Lung (tissue), 12 donors: ENCODE results near the gene HILPDA. TPM values are rescaled to one million over a fixed set of nuclear protein-coding genes. Genes with fewer than 3 reads are reported as not detected.

Source experiments
- ATAC-seq: fragments of 200-7000 bp; cut with Tn5 transposase; one replicate; pipeline ENCODE4 v1.9.1; 2020; ENCODE audit warnings: moderate number of reproducible peaks; ENCODE audit not compliant: insufficient read depth, low FRiP score
- DNase-seq, 3 donors: peaks; one replicate each; pipeline ENCODE4 v3.0.0-alpha.2; 2013 to 2017
- H3K27ac ChIP-seq, 2 donors: one replicate each; pipeline ENCODE4 v1.5.1; 2013; ENCODE audit warnings: mild to moderate bottlenecking in 2 of 2, moderate library complexity in 2 of 2, control low read depth in 1 of 2, inconsistent platforms in 1 of 2, low read depth in 1 of 2, low read length in 1 of 2
- H3K27me3 ChIP-seq, 3 donors: one replicate each; pipeline ENCODE4 v1.5.1; 2013; ENCODE audit warnings: low read length in 2 of 3; ENCODE audit not compliant: control insufficient read depth in 3 of 3, insufficient read depth in 3 of 3
- H3K36me3 ChIP-seq, 4 donors: one replicate each; pipeline ENCODE4 v1.5.1; 2013; ENCODE audit warnings: low read length in 4 of 4, mild to moderate bottlenecking in 1 of 4, moderate library complexity in 1 of 4; ENCODE audit not compliant: control insufficient read depth in 4 of 4, insufficient read depth in 4 of 4
- H3K4me1 ChIP-seq, 5 donors: one replicate each; pipeline ENCODE4 v1.5.1; 2013; ENCODE audit warnings: low read length in 5 of 5, mild to moderate bottlenecking in 2 of 5, moderate library complexity in 1 of 5; ENCODE audit not compliant: control insufficient read depth in 5 of 5, insufficient read depth in 5 of 5
- H3K4me3 ChIP-seq: one replicate; pipeline ENCODE4 v1.5.1; 2013; ENCODE audit warnings: mild to moderate bottlenecking, control low read depth, moderate library complexity
- H3K9ac ChIP-seq, 2 donors: one replicate each; pipeline ENCODE4 v1.5.1; 2013; ENCODE audit warnings: low read length in 2 of 2, control low read depth in 1 of 2; ENCODE audit not compliant: insufficient read depth in 1 of 2
- H3K9me3 ChIP-seq, 4 donors: one replicate each; pipeline ENCODE4 v1.5.1; 2013; ENCODE audit warnings: low read length in 3 of 4, mild to moderate bottlenecking in 1 of 4, moderate library complexity in 1 of 4; ENCODE audit not compliant: control insufficient read depth in 4 of 4, insufficient read depth in 3 of 4
- WGBS, 2 donors: extraction: QIAGEN DNeasy Blood & Tissue Kit; methylation state at CpG; one replicate each; pipeline ENCODE4 v1.1.7; 2013; 5-methylcytosine and 5-hydroxymethylcytosine counted together
- polyA plus RNA-seq, 2 donors: library from polyadenylated mRNA; stranded (reverse); fragments of 200-250 nt; gene quantifications; one replicate each; pipeline ENCODE4 v1.2.1, GENCODE V29; 2013
- total RNA-seq, 2 donors: library from RNA; depleted of rRNA in 1 of 2; stranded (reverse); fragments of >200 nt in 1 of 2; gene quantifications; one replicate each; pipeline ENCODE4 v1.2.1, GENCODE V29; 2014 to 2021
- TF ChIP-seq, protein P1 (sequence below): IDR thresholded peaks from 2 replicates; pipeline ENCODE4 v1.5.1; 2012; ENCODE audit warnings: mild to moderate bottlenecking; ENCODE audit errors: control extremely low read depth, extremely low read depth
- donor health status: control.
- donor health status: control.
- donor health status: Bipolar disorder and iron deficiency.
- donor health status: healthy.
- donor health status: DM: yes; HTN: yes; CAD: no.

Gene HILPDA
- total and polyA plus RNA-seq, 4 donors, result 6.6 to 61.9 (median 13.2) TPM

DNA sequence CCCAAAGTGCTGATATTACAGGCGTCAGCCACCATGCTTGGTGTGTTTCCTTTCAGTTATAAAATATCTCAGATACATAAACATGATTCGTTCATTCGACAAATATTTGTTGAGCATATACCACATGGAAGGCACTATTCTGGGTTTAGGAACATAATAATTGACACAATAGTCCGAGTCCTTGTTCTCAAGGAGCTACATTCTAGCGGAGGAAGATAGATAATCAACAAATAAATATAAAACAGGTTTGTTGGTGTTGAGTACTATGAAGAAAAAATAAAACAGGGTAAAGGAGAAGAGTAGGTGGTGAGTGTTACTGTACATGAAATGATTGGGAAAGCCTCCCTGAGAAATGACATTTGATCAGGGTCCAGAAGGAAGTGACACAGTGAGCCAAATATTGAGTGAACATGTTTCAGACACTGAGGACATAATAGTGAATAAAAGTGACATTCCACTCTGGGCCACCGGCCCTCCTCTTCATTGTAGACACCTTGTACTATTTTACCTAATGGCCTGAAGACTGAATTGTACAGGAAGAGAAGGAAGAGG, 6.9 kb upstream of the HILPDA start:
- WGBS, 2 donors, result 84 to 87% methylated on average over 6 of the region's 6 CpGs
- ATAC-seq, result no peak
- no peaks in the 10 kb centered on the region for H3K27me3 ChIP-seq
- no peak overlapping the region for H3K9ac ChIP-seq
- DNase-seq, result no peak
- peaks cover 0 to 6% (median 0%) of the 10 kb centered on the region in 4 donors for H3K9me3 ChIP-seq
- H3K4me3 ChIP-seq, result no peak overlapping the region
- H3K4me1 ChIP-seq, result peaks cover under 1 to 5% (median 3%) of the 10 kb centered on the region in 5 donors
- no peaks in the 10 kb centered on the region for H3K36me3 ChIP-seq
- TF ChIP-seq, protein P1, sequence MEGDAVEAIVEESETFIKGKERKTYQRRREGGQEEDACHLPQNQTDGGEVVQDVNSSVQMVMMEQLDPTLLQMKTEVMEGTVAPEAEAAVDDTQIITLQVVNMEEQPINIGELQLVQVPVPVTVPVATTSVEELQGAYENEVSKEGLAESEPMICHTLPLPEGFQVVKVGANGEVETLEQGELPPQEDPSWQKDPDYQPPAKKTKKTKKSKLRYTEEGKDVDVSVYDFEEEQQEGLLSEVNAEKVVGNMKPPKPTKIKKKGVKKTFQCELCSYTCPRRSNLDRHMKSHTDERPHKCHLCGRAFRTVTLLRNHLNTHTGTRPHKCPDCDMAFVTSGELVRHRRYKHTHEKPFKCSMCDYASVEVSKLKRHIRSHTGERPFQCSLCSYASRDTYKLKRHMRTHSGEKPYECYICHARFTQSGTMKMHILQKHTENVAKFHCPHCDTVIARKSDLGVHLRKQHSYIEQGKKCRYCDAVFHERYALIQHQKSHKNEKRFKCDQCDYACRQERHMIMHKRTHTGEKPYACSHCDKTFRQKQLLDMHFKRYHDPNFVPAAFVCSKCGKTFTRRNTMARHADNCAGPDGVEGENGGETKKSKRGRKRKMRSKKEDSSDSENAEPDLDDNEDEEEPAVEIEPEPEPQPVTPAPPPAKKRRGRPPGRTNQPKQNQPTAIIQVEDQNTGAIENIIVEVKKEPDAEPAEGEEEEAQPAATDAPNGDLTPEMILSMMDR, result no peak
- no peak overlapping the region for H3K27ac ChIP-seq

DNA sequence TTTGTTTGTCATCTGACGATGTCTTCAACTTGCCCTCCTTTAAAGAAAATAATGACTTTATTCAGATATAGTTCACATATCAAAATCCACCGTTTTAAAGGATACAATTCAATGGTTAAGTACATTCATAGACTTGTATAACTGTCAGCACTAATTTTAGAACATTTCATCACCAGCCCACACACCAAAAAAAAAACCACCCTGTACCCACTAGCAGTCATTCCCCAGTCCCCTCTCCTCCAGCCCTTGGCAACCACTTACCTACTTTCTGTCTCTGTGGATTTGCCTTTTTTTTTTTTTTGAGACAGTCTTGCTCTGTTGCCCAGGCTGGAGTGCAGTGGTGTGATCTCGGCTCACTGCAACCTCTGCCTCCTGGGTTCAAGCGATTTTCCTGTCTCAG, 5.3 kb upstream of the HILPDA start:
- no peak overlapping the region for H3K27ac ChIP-seq
- H3K9me3 ChIP-seq, result peaks cover 0 to 6% (median 0%) of the 10 kb centered on the region in 4 donors
- no peak for ATAC-seq
- H3K27me3 ChIP-seq, result no peaks in the 10 kb centered on the region
- 50 to 60% methylated on average over 4 of the region's 4 CpGs for WGBS, 2 donors
- no peak overlapping the region for H3K9ac ChIP-seq
- TF ChIP-seq, protein P1, result no peak
- H3K36me3 ChIP-seq, result no peaks in the 10 kb centered on the region
- DNase-seq, result no peak
- H3K4me1 ChIP-seq, result peaks cover 5 to 20% (median 10%) of the 10 kb centered on the region in 5 donors
- H3K4me3 ChIP-seq, result no peak overlapping the region

DNA sequence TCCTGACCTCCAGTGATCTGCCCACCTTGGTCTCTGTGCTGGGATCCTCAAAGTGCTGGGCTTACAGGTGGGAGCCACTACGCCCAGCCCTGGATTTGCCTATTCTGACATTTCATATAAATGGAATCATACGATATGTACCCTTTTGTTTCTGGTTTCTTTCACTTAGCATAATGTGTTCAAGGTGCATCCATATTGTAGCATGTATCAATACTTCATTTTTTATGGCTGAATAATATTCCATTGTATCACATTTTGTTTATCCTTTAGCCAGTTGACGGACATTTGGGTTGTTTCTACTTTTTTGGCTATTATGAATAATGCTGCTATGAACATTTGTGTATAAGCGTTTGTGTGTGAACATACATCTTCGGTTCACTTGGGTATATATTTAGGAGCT, 4.8 kb upstream of the HILPDA start:
- Histone ChIP-seq H3K27me3 (no peaks in the 10 kb centered on the region), H3K27ac (no peak overlapping the region), H3K36me3 (no peaks in the 10 kb centered on the region), H3K4me1 (peaks cover 5 to 20% (median 10%) of the 10 kb centered on the region in 5 donors), H3K4me3 (no peak overlapping the region), H3K9ac (no peak overlapping the region), H3K9me3 (peaks cover 0 to 6% (median 0%) of the 10 kb centered on the region in 4 donors)
- ATAC-seq, result no peak
- DNase-seq, result no peak
- TF ChIP-seq, protein P1, result no peak
- 90 to 91% methylated on average over 5 of the region's 5 CpGs for WGBS, 2 donors

DNA sequence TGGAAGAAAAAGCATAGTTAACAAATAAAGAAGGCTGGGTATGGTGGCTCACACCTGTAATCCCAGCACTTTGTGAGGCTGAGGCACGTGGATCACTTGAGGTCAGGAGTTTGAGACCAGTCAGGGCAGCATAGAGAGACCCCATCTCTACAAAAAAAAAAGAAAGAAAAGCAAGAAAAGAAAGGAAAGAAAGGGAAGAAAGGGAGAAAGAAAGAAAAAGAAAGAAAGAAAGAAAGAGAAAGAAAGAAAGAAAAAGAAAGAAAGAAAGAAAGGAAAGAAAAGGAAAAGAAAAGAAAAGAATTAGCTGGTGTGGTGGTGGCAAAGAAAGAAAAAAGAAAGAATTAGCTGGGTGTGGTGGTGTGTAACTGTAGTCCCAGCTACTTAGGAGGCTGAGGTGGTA, 3.1 kb upstream of the HILPDA start:
- Histone ChIP-seq H3K27ac (no peak overlapping the region), H3K27me3 (no peaks in the 10 kb centered on the region), H3K36me3 (peaks cover 0 to 7% (median 3%) of the 10 kb centered on the region in 4 donors), H3K4me3 (no peak overlapping the region), H3K4me1 (peaks cover 5 to 32% (median 7%) of the 10 kb centered on the region in 5 donors), H3K9me3 (peaks cover 0 to 2% (median 0%) of the 10 kb centered on the region in 4 donors), H3K9ac (no peak overlapping the region)
- WGBS, 2 donors, result 86 to 100% methylated on average over 1 of the region's 1 CpG
- TF ChIP-seq, protein P1, result no peak
- DNase-seq (no peak), ATAC-seq (no peak)
